Left ventricle myocardium inferior (tissue), 1 donor: Measurements from ENCODE around the gene LRFN5. TPM values are rescaled to one million over a fixed set of nuclear protein-coding genes. Genes with fewer than 3 reads are reported as not detected.

Experiments
- DNase-seq: peaks from one replicate; pipeline ENCODE4 v3.0.0-alpha.2; 2020
- H3K27ac ChIP-seq: fragments of 200-600 bp; replicated peaks from 2 replicates; pipeline ENCODE4 v1.8.0; 2021
- H3K27me3 ChIP-seq: fragments of 200-600 bp; 2 replicates; pipeline ENCODE4 v1.8.0; 2021; ENCODE audit warnings: low read depth
- H3K36me3 ChIP-seq: fragments of 200-600 bp; 2 replicates; pipeline ENCODE4 v1.8.0; 2021
- H3K4me1 ChIP-seq: fragments of 200-600 bp; 2 replicates; pipeline ENCODE4 v1.8.0; 2021
- H3K4me3 ChIP-seq: fragments of 200-600 bp; 2 replicates; pipeline ENCODE4 v1.8.0; 2021; ENCODE audit warnings: mild to moderate bottlenecking, moderate library complexity
- H3K9me3 ChIP-seq: fragments of 200-600 bp; replicated peaks from 2 replicates; pipeline ENCODE4 v1.8.0; 2021
- intact Hi-C: fragments of 100-400 bp; cut with micrococcal nuclease; formaldehyde crosslinking; loops from one replicate; pipeline ENCODE4 v1.11.0; 2022
- total RNA-seq: library from RNA; stranded (reverse); fragmentation: NEBNext Ultra II Directional; extraction: Animal tissue kit (Norgen Biotek cat#: 25700); gene quantifications from one replicate; pipeline ENCODE4 v1.2.1, GENCODE V29; 2021
- TF ChIP-seq, protein P1 (sequence below): fragments of 200-600 bp; IDR thresholded peaks from 2 replicates; pipeline ENCODE4 v1.8.0; 2021; ENCODE audit warnings: antibody characterized with exemption, mild to moderate bottlenecking, borderline replicate concordance
- donor health status: DM: no; HTN: yes; CAD: no; lungs with severe emphysema.

Gene LRFN5
- total RNA-seq, 1 donor from 2014 or later, result 0.30 TPM

DNA sequence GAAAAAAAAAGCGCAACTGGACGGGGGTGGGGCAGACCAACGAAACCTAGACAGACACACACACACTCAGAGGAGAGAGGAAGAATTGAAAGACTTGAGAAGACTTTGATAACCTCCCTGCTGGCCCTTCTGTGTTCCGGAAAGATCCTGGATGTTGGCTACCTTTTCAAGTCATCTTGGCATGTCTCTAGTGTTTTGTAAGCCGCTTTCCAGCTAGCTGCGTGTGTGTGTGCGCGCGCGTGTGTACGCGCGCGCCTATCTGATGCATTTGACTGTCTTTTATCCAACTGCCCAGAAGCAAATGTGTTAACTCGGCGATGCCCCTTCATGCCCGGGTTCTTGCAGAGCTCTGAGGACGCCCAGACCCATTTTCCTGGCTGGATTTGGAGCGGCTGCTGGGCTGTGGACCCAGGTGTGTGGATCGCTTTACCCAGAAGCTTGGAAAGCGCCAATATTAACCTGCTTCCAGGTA, 664 bp downstream of the LRFN5 start:
- TF ChIP-seq, protein P1, sequence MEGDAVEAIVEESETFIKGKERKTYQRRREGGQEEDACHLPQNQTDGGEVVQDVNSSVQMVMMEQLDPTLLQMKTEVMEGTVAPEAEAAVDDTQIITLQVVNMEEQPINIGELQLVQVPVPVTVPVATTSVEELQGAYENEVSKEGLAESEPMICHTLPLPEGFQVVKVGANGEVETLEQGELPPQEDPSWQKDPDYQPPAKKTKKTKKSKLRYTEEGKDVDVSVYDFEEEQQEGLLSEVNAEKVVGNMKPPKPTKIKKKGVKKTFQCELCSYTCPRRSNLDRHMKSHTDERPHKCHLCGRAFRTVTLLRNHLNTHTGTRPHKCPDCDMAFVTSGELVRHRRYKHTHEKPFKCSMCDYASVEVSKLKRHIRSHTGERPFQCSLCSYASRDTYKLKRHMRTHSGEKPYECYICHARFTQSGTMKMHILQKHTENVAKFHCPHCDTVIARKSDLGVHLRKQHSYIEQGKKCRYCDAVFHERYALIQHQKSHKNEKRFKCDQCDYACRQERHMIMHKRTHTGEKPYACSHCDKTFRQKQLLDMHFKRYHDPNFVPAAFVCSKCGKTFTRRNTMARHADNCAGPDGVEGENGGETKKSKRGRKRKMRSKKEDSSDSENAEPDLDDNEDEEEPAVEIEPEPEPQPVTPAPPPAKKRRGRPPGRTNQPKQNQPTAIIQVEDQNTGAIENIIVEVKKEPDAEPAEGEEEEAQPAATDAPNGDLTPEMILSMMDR, result no peak
- H3K36me3 ChIP-seq, result no peaks in the 10 kb centered on the region
- H3K27ac ChIP-seq, result peak overlapping the region; percentile 81
- H3K4me3 ChIP-seq, result peak overlapping the region; percentile 70
- H3K9me3 ChIP-seq, result no peaks in the 10 kb centered on the region
- intact Hi-C loops, result no loop called here
- peaks cover 98% of the 10 kb centered on the region for H3K27me3 ChIP-seq
- DNase-seq, result no peak
- H3K4me1 ChIP-seq, result peaks cover 43% of the 10 kb centered on the region

DNA sequence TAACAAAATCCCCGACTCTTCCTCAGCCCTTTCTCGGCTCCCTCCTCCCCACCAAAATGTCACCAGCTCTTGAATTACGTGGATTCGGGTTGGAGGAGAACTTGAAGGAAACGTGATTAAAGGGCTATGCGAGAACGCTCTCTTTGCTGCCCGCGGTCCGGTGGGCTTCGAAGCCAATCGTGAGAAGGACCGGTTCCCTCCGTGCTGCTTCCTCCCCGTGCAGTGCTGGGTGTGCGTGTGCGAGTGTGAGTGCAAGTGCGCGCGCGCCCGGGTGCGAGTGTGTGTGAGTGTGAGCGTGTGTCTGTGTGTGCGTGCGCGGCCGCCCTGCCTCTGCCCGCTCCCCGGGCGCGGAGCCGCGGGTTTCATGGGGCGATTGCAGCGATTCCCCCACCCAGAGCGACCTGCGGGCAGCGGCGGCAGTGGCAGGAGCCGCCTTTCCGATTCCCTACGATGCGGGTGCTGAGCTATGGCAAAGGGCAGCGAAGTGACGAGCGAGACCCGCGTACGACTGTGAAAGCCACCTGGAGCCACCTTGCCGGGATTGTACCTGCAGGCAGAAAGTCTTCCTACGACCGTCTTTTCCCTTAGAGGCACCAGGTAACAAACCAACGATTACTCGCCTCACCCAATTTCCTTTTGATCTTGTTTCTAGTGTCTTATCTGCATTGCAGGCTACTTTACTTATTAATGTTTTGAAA, 1.4 kb downstream of the LRFN5 start:
- no peak overlapping the region for H3K27ac ChIP-seq

DNA sequence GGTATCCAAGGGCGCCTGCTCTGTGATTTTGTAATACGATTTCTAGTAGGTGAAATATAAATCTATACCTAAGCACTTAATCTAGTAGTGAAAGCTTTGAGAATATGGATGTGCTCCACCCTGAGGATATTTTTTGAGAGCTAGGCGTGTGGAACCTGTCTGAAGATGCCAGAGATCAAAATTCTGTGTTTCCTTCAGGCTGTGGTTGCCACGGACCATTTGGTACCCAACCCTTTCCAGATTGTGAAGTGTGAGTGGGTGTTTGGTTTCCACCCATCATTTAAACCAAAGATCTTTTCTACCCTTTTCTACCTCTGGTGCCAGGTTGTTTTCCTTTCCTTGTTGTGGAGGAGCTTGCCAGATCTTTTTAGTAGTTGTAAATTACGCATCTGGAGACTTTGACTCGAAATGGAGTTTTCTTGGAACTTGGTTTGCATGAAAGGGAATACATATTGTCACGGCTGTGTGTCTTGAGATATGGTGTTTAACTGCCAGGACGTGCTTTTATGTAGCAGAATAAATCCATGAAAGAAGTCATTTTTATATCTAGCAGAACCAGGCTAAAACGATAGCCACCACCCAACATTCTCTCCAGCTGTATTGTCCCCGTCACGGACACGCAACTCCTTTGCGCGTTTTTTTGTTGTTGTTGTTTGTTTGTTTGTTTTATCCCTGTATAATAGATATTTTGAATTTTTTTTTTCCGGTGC, 2.2 kb downstream of the LRFN5 start:
- intact Hi-C loops, result no loop called here
- H3K27me3 ChIP-seq, result peaks cover 88% of the 10 kb centered on the region
- TF ChIP-seq, protein P1, result no peak
- H3K9me3 ChIP-seq, result no peaks in the 10 kb centered on the region
- H3K4me3 ChIP-seq, result peak overlapping the region; percentile 70
- H3K4me1 ChIP-seq, result peaks cover 43% of the 10 kb centered on the region
- H3K27ac ChIP-seq, result peak overlapping the region; percentile 25
- no peaks in the 10 kb centered on the region for H3K36me3 ChIP-seq
- no peak for DNase-seq

More for the DNA sequence above, 1.4 kb downstream of the LRFN5 start:
- Histone ChIP-seq H3K36me3 (no peaks in the 10 kb centered on the region), H3K4me3 (peak overlapping the region; percentile 70), H3K27me3 (peaks cover 95% of the 10 kb centered on the region), H3K9me3 (no peaks in the 10 kb centered on the region), H3K4me1 (peaks cover 43% of the 10 kb centered on the region)
- intact Hi-C loops, result no loop called here
- TF ChIP-seq, protein P1, result no peak
- DNase-seq, result no peak

DNA sequence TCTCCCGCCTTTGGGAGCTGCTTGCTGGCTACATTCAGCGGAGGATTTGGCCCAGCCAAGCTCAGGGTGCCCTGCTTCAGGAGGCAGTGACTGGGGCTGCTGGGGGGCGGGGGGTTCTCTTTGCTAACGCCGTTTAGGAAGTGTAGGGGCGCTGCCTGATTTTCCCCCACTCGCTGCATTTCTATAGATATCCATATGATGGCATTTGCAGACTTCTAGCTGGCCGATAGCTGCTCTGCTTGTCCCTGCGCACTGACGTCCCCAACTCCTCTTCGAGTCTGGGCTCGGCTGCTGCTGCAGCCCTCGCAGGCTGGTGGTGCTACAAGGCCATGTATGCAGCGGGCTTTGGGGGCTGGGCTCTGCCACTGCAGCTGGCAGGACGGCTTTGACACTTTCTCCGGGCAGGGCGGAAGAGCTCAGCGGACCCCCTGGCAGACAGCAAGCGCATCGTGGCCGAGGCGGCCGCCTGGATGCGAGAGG, 3.1 kb downstream of the LRFN5 start:
- peak; percentile 38 for DNase-seq
- Histone ChIP-seq H3K9me3 (no peaks in the 10 kb centered on the region), H3K4me1 (peaks cover 43% of the 10 kb centered on the region), H3K27ac (peak overlapping the region; percentile 25), H3K4me3 (peak overlapping the region; percentile 70), H3K36me3 (no peaks in the 10 kb centered on the region), H3K27me3 (peaks cover 79% of the 10 kb centered on the region)
- TF ChIP-seq, protein P1, result no peak
- intact Hi-C loops, result no loop called here

DNA sequence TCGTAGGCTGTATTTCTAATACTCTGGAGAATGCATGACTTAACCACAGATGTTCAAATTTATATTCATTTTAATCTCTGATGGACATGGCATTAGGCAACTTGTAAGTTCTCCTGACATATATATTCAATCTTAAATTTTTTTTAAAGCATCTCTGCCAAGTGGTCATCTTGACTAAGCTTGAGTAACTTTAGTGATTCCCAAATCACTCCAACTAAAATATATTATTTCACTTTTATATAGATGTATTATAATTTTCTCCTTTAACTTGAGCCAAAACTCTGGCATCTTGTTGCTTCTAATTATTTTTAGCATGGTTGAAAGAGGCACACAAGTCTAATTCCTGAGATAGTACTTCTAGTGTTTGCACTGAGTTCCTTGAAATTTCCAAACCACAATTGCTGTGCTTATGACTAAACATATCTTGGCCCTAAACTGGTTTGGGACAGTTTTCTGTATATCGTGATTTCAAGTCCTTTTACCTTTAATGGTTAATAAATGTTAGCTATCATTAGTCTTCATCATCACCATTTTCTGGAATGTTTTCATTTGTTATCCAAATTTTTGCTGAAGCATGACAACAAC, 8.4 kb downstream of the LRFN5 start:
- Histone ChIP-seq H3K27me3 (peaks cover 26% of the 10 kb centered on the region), H3K27ac (no peak overlapping the region), H3K4me3 (no peak overlapping the region), H3K4me1 (peaks cover 2% of the 10 kb centered on the region), H3K9me3 (no peaks in the 10 kb centered on the region), H3K36me3 (no peaks in the 10 kb centered on the region)
- intact Hi-C loops, result no loop called here
- DNase-seq, result no peak
- TF ChIP-seq, protein P1, result no peak
